Mucosa of stomach (tissue), 1 donor: Measurements from ENCODE around the gene AVL9.
"Not testable (repeated sequence)": the region's sequence is repeated elsewhere in the genome, so short reads cannot be mapped to it uniquely, and the experiment has no call there.

Source experiments
- H3K27me3 ChIP-seq: one replicate; pipeline ENCODE4 v1.7.0; 2013; ENCODE audit warnings: mild to moderate bottlenecking, low read length; ENCODE audit not compliant: control insufficient read depth, insufficient read depth
- H3K36me3 ChIP-seq: one replicate; pipeline ENCODE4 v1.7.0; 2013; ENCODE audit warnings: low read length; ENCODE audit not compliant: control insufficient read depth, insufficient read depth
- H3K4me1 ChIP-seq: one replicate; pipeline ENCODE4 v1.7.0; 2013; ENCODE audit warnings: mild to moderate bottlenecking, low read length; ENCODE audit not compliant: control insufficient read depth, insufficient read depth
- H3K4me3 ChIP-seq: one replicate; pipeline ENCODE4 v1.7.0; 2013; ENCODE audit warnings: low read length
- H3K9ac ChIP-seq: one replicate; pipeline ENCODE4 v1.7.0; 2013; ENCODE audit warnings: mild to moderate bottlenecking, low read length, moderate library complexity
- H3K9me3 ChIP-seq: one replicate; pipeline ENCODE4 v1.7.0; 2013; ENCODE audit warnings: mild to moderate bottlenecking, low read length, moderate library complexity; ENCODE audit not compliant: control insufficient read depth
- donor health status: Pancreatic carcinoma.

AVL9 gene

GRCh38 chr7:32605032-32605431 lies 109.7 kb downstream of the AVL9 start:
- Histone ChIP-seq H3K4me1 (no peaks in the 10 kb centered on the region), H3K27me3 (no peaks in the 10 kb centered on the region), H3K4me3 (no peak overlapping the region), H3K36me3 (no peaks in the 10 kb centered on the region), H3K9me3 (no peaks in the 10 kb centered on the region), H3K9ac (no peak overlapping the region)

- Histone ChIP-seq H3K4me3 (no peak overlapping the region), H3K4me1 (no peaks in the 10 kb centered on the region), H3K27me3 (no peaks in the 10 kb centered on the region), H3K36me3 (no peaks in the 10 kb centered on the region), H3K9ac (no peak overlapping the region), H3K9me3 (no peaks in the 10 kb centered on the region)
Measured at GRCh38 chr7:32609463-32609862, 114.2 kb downstream of the AVL9 start.

DNA sequence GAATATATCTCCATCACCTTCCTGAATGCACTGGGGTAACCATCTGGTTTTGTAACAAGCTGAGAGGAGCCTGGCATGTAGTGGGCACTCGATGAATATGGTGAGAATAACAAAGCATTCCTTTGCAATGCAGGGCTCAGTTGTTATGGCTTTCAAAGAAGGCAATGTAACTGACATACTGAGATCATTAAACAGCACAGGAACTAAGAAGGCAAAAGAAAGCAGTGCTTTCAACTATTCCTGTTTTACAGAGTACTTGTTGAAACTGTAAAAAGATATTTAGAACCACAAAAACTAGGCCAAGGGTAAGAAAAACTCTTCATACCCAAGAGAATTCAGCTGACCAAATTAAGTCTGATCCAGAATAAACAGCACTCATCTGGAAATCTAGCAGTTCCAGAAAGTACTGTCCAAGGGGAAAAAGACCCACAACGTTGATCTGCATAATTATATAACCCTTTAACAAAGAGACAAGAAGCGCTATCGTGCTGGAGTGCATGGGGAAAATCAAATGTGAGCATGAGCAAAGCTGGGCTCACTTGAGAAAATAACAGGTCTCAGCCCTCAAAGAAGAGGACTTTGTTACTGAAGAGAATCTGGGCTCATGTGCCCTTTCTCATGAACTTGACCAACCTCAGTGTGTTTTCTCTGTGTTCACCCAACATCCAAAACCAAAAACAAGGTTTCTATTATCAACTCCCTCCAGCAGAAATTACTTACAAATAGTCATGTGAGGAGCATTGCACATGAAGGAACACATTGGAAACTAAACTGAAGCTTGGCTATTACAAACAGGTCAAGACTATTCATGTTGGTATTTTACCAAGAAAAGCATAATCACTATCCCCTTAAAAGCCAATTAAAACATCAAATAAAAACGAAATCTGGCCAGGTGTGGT lies 116.2 kb downstream of the AVL9 start:
- Histone ChIP-seq H3K9ac (no peak overlapping the region), H3K9me3 (no peaks in the 10 kb centered on the region), H3K4me3 (no peak overlapping the region), H3K4me1 (no peaks in the 10 kb centered on the region), H3K27me3 (no peaks in the 10 kb centered on the region), H3K36me3 (no peaks in the 10 kb centered on the region)

- Histone ChIP-seq H3K36me3 (no peaks in the 10 kb centered on the region), H3K4me3 (no peak overlapping the region), H3K9me3 (no peaks in the 10 kb centered on the region), H3K9ac (no peak overlapping the region), H3K27me3 (no peaks in the 10 kb centered on the region), H3K4me1 (no peaks in the 10 kb centered on the region)
Measured at GRCh38 chr7:32616625-32617024, 121.3 kb downstream of the AVL9 start.

GRCh38 chr7:32618470-32618869 lies 123.2 kb downstream of the AVL9 start:
- Histone ChIP-seq H3K36me3 (no peaks in the 10 kb centered on the region), H3K9ac (no peak overlapping the region), H3K4me1 (no peaks in the 10 kb centered on the region), H3K9me3 (no peaks in the 10 kb centered on the region), H3K4me3 (no peak overlapping the region), H3K27me3 (no peaks in the 10 kb centered on the region)

DNA sequence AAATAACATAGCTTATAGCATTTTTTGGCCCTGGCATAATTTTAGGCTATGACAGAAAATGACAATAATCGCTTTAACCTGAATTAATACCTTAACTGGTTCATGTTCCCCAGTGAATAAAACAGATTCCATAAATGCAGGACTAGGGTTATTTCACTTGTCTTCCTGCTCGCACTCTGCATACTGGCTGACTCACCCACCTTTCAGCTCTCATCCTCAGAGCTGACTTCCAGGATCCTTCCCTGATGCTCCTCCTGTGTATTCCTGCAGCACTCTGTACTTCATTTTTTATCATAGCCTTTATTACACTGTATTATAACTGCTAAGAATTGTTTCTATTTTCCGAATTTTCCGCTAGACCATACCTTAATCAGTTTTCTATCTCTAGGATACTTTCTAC lies 123.7 kb downstream of the AVL9 start:
- no peaks in the 10 kb centered on the region for H3K9me3 ChIP-seq
- H3K4me1 ChIP-seq = no peaks in the 10 kb centered on the region
- H3K27me3 ChIP-seq = no peaks in the 10 kb centered on the region
- H3K36me3 ChIP-seq = no peaks in the 10 kb centered on the region
- H3K9ac ChIP-seq = no peak overlapping the region
- no peak overlapping the region for H3K4me3 ChIP-seq

- not testable (repeated sequence) for H3K9ac ChIP-seq, H3K4me1 ChIP-seq, H3K4me3 ChIP-seq, H3K27me3 ChIP-seq, H3K36me3 ChIP-seq, H3K9me3 ChIP-seq
Measured at GRCh38 chr7:32619416-32619815, 124.1 kb downstream of the AVL9 start.

- no peaks in the 10 kb centered on the region for H3K9me3 ChIP-seq
- H3K4me1 ChIP-seq = no peaks in the 10 kb centered on the region
- H3K4me3 ChIP-seq = no peak overlapping the region
- no peaks in the 10 kb centered on the region for H3K27me3 ChIP-seq
- no peak overlapping the region for H3K9ac ChIP-seq
- H3K36me3 ChIP-seq = no peaks in the 10 kb centered on the region
Measured at GRCh38 chr7:32631021-32631420, 135.7 kb downstream of the AVL9 start.

DNA sequence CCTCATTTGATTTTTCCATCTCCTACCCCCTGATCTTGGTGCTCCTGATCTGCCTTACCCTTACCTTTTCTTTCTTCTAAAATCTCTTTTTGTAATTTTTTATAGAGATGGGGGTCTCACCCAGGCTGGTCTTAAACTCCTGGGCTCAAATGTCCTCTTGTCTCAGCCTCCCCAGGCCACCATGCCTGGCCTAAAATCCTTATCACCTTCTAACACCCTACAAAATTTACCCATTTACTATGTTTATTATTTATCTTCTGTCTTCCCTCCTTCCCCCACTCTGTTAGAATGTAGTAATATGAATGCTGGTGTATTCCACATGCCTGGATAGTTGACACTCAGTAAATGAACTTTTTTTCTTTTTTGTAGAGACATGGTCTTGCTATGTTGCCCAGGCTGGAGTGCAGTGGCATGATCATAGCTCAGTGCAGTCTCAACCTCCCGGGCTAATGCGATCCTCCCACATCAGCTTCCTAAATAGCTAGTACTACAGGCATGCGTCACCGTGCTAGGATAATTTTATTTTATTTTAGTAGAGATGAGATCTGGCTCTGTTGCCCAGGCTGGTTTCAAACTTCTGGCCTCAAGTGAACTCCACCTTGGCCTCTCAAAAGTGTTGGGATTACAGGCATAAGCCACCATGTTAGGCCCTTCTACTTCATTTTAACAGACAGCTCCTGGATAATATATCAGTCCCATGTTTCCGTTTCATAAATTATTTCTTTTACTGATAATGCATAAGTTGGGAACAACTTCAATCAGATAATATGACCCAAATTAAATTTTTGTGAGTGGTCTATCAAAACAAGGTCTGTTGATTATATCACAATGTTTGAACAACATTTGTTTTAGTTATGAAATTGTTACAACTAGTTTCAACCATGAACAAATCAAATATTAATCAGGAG lies 136.6 kb downstream of the AVL9 start:
- not testable (repeated sequence) for H3K4me1 ChIP-seq, H3K9ac ChIP-seq, H3K36me3 ChIP-seq, H3K4me3 ChIP-seq, H3K27me3 ChIP-seq, H3K9me3 ChIP-seq

DNA sequence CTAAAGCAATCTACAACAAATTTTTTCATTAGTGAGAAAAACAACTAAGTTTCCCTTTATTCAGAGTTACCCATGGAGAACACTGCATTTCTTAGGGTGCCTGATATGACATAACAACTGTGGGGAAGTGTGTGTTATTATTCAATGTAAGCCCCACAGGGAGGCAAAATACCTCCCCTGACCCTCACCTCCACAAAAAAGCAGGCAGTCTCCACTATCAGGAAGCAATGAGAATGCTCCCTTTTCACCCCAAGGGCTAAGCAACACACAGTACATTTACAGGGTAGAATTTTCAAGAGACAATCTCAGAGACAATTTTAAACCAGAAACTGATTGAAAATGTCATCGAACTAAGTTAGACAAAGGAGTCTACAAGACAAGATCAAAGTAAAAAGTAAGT lies 138.2 kb downstream of the AVL9 start:
- H3K9me3 ChIP-seq, H3K36me3 ChIP-seq, H3K4me1 ChIP-seq, H3K9ac ChIP-seq, H3K27me3 ChIP-seq, H3K4me3 ChIP-seq: not testable (repeated sequence)

DNA sequence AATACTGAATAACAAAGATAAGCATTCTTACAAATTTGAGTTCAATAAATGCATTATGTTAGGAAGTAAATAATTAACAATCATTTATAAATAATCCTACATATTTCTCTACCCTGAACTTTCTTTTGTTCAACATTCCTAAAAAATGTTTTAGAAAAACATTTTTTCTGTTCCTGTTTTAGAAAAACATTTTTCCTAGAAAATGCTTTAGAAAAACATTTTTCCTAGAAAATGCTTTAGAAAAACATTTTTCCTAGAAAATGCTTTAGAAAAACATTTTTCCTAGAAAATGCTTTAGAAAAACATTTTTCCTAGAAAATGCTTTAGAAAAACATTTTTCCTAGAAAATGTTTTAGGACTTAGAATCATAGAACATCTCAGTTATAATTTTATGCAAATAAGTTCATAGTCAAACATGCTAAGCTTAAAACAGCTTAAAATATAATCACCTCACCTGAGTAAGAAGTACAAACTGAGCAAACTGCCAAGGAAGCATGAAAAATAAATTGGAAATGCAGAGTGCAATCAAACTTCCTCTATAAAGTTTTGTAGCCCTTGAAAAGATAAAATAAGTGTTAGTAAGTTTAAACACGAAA lies 139.6 kb downstream of the AVL9 start:
- not testable (repeated sequence) for H3K27me3 ChIP-seq, H3K36me3 ChIP-seq, H3K4me1 ChIP-seq, H3K9me3 ChIP-seq, H3K9ac ChIP-seq, H3K4me3 ChIP-seq
